ENCODE results near the gene SNAPC2.

Gene SNAPC2

GRCh38 chr19:7874076-7874896, 45.9 kb upstream of the SNAPC2 start, which contains the start of gene PRR36:
PRR36 (minus strand) TSS chr19:7874390; CDS start chr19:7873689, 701 bp downstream.
- TF ChIP-seq CTCF (IDR thresholded peaks at IDR 0.05; ENCODE audit: low read depth, low read length): no peak
- no peak within 1 kb of the TSS for H3K4me3 ChIP-seq (replicated peaks in 1 of 2; ENCODE audit: low read depth in 2 of 2, low read length in 2 of 2)
- DNase-seq (ENCODE audit: low read depth in 2 of 2): no peak

- no peak overlapping the region for H3K4me3 ChIP-seq (replicated peaks in 1 of 2; ENCODE audit: low read depth in 2 of 2, low read length in 2 of 2)
- TF ChIP-seq CTCF (IDR thresholded peaks at IDR 0.05; ENCODE audit: low read depth, low read length): no peak
- DNase-seq (ENCODE audit: low read depth in 2 of 2): no peak
Observed at GRCh38 chr19:7874897-7875273, 45.3 kb upstream of the SNAPC2 start.

GRCh38 chr19:7877249-7877836, 42.8 kb upstream of the SNAPC2 start:
- TF ChIP-seq CTCF (IDR thresholded peaks at IDR 0.05; ENCODE audit: low read depth, low read length): no peak
- DNase-seq (ENCODE audit: low read depth in 2 of 2): peak in 1 of 2 donors; percentile 37
- no peak overlapping the region for H3K4me3 ChIP-seq (replicated peaks in 1 of 2; ENCODE audit: low read depth in 2 of 2, low read length in 2 of 2)

- H3K4me3 ChIP-seq (replicated peaks in 1 of 2; ENCODE audit: low read depth in 2 of 2, low read length in 2 of 2): no peak overlapping the region
- no peak for TF ChIP-seq CTCF (IDR thresholded peaks at IDR 0.05; ENCODE audit: low read depth, low read length)
- no peak for DNase-seq (ENCODE audit: low read depth in 2 of 2)
Observed at GRCh38 chr19:7879111-7879807, 40.9 kb upstream of the SNAPC2 start.

GRCh38 chr19:7879836-7880235, 40.3 kb upstream of the SNAPC2 start:
- H3K4me3 ChIP-seq (replicated peaks in 1 of 2; ENCODE audit: low read depth in 2 of 2, low read length in 2 of 2): no peak overlapping the region
- no peak for TF ChIP-seq CTCF (IDR thresholded peaks at IDR 0.05; ENCODE audit: low read depth, low read length)
- DNase-seq (ENCODE audit: low read depth in 2 of 2): no peak

GRCh38 chr19:7881910-7882309, 38.2 kb upstream of the SNAPC2 start:
- no peak overlapping the region for H3K4me3 ChIP-seq (replicated peaks in 1 of 2; ENCODE audit: low read depth in 2 of 2, low read length in 2 of 2)
- TF ChIP-seq CTCF (IDR thresholded peaks at IDR 0.05; ENCODE audit: low read depth, low read length): no peak

More at GRCh38 chr19:7881910-7882309, 38.2 kb upstream of the SNAPC2 start:
- no peak for DNase-seq (ENCODE audit: low read depth in 2 of 2)

Data from cardiac fibroblast (primary cell).